Fibroblast of mammary gland (primary cell): ENCODE data around the gene MYBPC2.

Experiments used
- DNase-seq: peaks from one replicate; pipeline ENCODE4 v3.0.0-alpha.2; 2010; ENCODE audit warnings: low read depth
- H3K4me3 ChIP-seq: 2 replicates; pipeline ENCODE4 v1.5.1; 2011; ENCODE audit warnings: low read depth, mild to moderate bottlenecking, low read length, moderate library complexity; ENCODE audit not compliant: control insufficient read depth
- TF ChIP-seq, protein P1 (sequence below): conservative IDR thresholded peaks from 2 replicates; pipeline ENCODE4 v1.5.1; 2011; ENCODE audit warnings: low read depth, low read length, inconsistent platforms; ENCODE audit not compliant: control insufficient read depth, insufficient read depth

MYBPC2 gene

DNA sequence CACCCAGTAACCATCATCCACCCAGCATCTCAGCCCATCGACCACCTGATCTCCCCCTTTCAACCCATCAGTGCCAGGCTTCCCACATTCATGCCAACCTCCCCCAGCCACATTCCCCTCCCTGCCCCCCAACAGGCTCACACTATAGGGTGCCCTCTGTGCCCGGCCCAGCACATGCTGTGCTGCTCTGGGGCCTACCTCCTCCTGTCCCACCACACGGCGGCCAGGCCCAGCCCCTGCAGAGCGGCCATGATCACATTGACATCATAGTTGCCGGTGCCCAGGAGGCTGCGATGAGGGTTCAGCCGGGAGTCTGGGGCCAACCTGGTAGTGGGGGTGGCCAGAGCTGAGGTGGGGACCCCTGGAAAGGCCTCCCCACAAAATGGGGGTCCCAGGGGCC is 74.7 kb downstream of the MYBPC2 start:
- TF ChIP-seq, protein P1, sequence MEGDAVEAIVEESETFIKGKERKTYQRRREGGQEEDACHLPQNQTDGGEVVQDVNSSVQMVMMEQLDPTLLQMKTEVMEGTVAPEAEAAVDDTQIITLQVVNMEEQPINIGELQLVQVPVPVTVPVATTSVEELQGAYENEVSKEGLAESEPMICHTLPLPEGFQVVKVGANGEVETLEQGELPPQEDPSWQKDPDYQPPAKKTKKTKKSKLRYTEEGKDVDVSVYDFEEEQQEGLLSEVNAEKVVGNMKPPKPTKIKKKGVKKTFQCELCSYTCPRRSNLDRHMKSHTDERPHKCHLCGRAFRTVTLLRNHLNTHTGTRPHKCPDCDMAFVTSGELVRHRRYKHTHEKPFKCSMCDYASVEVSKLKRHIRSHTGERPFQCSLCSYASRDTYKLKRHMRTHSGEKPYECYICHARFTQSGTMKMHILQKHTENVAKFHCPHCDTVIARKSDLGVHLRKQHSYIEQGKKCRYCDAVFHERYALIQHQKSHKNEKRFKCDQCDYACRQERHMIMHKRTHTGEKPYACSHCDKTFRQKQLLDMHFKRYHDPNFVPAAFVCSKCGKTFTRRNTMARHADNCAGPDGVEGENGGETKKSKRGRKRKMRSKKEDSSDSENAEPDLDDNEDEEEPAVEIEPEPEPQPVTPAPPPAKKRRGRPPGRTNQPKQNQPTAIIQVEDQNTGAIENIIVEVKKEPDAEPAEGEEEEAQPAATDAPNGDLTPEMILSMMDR, result no peak
- no peak overlapping the region for H3K4me3 ChIP-seq
- no peak for DNase-seq

DNA sequence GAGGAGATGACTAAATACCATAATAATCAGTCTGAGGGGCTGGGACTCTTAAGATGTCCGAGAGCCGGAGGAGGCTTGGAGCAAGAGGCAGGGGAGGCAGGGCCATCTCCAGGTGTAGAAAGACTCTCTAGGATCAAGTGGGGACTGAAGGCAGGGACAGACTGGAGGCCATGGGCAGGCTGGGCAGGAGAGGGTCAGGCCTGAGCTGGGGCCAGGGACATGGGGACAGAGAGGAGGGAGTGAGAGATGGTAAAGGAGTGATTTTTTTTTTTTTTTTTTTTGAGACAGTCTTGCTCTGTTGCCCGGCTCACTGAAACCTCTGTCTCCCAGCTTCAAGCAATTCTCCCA is 76.1 kb downstream of the MYBPC2 start:
- no peak for DNase-seq
- no peak overlapping the region for H3K4me3 ChIP-seq
- TF ChIP-seq, protein P1, result no peak

DNA sequence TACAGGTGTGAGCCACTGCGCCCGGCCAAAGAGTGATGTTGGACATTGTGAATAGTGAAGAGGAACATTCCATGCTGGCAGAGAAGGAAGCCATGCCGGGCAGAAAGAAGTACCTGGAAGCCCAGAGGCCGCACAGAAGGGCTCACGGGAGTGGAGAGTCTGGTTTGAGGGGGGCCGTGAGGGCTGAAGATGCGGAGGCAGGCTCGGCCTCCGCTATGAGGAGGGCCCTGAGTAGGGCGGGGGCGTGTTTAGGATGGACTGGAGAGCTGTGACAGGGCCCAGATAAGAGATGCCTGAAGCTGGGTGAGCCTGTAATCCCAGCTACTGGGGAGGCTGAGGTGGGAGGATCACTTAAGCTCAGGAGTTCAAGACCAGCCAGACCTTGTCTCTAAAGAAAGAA is 76.7 kb downstream of the MYBPC2 start:
- no peak for DNase-seq
- TF ChIP-seq, protein P1, result no peak

DNA sequence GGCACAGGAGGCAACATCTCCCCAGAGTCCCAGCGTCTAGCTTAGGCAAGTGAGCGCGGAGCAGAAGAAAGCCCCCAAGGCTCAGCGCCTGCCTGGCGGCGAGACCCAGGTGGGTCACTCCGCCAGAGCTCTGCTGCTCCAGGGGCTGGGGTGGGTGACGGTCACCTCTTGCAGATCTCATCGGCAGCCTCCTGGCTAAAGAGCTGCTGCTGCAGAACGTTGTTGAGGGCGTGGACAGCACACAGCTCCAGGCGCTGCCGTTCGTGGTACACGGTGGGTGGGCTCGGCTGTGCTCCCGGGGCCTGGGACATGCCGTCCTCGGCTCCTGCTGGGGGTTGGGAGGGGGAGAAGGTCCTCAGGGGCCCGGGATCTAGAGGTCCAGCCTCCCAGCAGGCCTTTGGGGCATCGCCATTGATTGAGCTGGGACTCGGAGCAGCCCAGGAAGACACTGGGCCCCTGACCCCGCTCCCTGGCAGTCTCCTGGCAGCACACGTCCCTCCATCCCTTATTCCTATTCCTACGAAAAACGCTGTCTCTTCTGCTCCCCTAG is 77.5 kb downstream of the MYBPC2 start:
- peak; percentile 16 for DNase-seq
- H3K4me3 ChIP-seq, result peak overlapping the region; percentile 82
- TF ChIP-seq, protein P1, result no peak

More for the DNA sequence above, 76.7 kb downstream of the MYBPC2 start:
- no peak overlapping the region for H3K4me3 ChIP-seq

DNA sequence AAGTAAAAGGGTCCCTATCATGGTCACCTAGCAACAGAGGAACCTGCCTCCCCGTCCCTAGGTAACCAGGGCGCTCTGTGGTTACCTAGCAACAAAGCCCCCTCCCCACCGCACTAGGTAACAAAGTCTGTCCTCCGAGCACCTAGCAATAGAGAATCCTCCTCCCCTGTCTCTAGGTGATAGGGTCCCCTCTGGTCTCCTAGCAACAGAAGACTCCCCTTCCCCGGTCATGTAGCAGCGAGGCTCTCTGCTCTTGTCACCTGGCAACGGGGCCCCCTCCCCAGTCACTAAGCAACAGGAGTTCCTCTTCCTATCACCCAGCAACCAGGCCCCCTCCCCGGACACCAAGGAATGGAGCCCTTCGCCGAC is 78.0 kb downstream of the MYBPC2 start:
- TF ChIP-seq, protein P1, result no peak
- peak overlapping the region; percentile 82 for H3K4me3 ChIP-seq
- no peak for DNase-seq

DNA sequence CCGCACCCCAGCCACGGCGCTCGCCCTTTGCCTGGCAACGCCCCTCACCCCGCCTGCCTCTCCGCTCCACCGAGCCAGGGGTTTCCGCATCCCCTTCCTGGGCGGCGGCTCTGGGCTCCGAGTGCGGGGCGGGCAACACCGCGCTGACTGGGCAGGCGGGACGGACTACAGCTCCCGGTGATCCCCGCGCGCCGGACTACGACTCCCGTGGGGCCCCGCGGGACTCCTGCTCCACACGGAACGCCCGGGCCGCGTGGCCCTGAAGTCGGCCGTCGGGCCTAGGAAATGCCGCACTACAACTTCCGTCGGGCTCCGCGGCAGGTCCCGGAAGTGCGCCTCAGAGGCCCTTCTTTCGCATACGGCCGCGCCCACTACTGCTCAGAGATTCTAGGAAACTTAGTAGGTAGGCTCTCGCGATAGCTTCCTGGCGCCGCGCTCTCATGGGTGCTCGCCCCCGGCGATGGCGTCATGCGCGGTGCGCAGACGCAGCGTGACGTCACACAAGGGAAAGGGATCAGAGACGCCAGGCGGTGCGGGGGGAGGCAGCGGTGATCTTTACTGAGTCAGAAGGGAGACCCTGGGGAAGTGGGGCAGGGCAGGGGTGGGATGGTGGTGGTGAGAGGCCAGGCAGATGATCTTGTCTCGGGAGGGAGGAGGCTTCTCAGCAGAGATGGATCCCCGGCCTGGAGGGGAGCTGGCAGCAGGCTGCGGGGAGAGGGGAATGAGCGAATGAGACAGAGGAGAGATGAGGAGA is 78.6 kb downstream of the MYBPC2 start, which contains the start of gene JOSD2:
TSS of gene JOSD2 (minus strand) at position 123 of the 754 bp plus-strand sequence. CDS start 760 bp downstream, outside the sequence.
- peak within 1 kb of the TSS; percentile 82 for H3K4me3 ChIP-seq
- DNase-seq, result peak; percentile 99
- TF ChIP-seq, protein P1, result no peak
